Activated effector memory CD4-positive, alpha-beta T cell treated with anti-CD3 and anti-CD28 coated beads, Interleukin-2, amount 50 U/mL, for 16 hours (primary cell): ENCODE measurements around the gene RTRAF.

Experiments used
- DNase-seq: peaks from one replicate; pipeline ENCODE4 v3.0.0-alpha.2; 2020

The RTRAF gene

GRCh38 chr14:51989293-51990234, at the start of gene RTRAF:
Gene RTRAF, plus strand, starts transcription at chr14:51989546. Its CDS starts 94 bp downstream, at chr14:51989640.
- peak; percentile 97 for DNase-seq

DNA sequence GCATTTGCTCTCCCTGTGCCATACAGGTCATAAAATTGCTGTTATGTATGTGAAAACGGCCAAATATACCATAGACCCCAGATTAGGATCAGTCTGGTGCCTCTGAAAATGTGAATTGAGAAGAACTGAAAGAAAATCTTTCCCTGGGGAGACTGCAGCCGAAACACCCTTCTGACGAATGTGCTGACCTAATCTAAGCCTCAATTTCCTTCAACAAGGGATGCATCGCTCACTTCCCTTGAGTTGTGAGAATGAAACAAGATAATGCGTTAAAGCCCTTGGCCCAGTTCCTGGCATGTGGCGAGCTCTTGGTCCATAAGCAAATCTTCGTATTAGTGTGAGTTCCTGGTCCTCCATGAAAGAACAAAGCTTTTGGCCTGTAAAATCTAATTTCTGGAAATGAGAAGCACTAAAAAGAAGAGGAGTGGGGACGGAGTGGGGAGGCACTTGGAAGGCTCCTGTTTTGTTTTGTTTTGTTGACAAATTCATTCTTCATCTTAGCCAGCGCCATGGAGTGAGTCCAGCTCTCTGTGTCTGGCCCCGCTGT, 49.5 kb upstream of the RTRAF start:
- DNase-seq: no peak

DNA sequence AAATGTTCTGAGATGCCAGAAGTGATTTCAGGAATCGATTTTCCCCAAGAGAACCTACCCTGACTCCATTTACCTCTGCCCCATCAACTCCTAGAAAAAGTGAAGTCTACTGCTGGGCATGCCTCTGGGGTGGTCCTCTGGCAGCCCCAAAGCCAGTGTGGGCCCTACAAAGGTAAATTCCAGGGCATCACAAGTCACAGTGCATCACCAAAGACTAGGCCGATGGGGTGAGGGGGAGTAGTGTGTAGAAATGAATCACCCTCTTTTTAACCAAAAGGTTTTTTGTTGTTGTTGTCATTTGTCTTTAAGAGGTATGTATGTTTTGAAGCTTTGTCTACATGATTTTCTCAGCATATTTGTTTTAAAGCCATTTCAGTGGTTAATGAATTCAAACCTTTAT, 46.4 kb upstream of the RTRAF start:
- DNase-seq: no peak

DNA sequence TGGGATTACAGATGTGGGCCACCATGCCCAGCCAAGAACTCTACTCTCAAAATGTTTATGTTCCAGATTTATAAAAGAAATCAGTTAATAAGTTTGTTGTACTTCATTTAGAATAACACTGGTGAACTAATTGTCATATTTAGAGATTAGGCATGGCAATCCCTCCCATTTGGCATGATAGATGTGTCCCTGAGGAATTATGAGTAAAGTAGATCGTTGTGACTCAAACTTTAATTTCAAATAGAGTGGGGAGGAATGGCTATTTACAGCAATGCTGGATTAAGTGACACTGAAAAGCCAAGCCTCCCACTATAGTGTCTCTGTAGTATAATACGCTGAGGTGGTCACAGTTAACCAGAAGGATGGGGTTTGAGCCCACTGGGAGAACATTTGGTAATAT, 39.3 kb upstream of the RTRAF start:
- no peak for DNase-seq

- no peak for DNase-seq
These were observed 37.7 kb upstream of the RTRAF start for GRCh38 chr14:51951656-51952055.

- DNase-seq: no peak
These were observed 35.3 kb upstream of the RTRAF start for GRCh38 chr14:51954031-51954430.

DNA sequence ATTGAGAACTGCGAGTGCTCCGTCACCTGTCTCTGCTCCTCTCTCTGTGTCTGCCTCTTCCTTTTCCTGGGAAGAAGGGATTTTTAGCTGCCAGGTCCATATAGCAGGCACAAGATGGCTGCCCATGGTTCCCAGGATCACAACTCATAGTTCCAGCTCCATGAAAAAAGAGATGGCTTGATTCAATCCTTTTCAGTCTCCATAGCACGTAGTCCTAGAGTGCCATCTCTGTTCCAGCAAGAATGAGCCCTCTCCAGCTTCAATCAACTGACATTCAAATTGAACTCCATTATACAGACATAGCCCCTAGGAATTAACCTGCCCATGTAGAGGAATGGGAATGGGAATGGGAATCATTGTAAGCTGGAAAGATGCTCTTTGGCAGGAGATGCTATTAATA, 34.7 kb upstream of the RTRAF start:
- no peak for DNase-seq

GRCh38 chr14:51957950-51958349, 31.4 kb upstream of the RTRAF start:
- no peak for DNase-seq

- DNase-seq: no peak
These were observed 29.4 kb upstream of the RTRAF start for GRCh38 chr14:51959928-51960327.

GRCh38 chr14:51960866-51961265, 28.5 kb upstream of the RTRAF start:
- no peak for DNase-seq

DNA sequence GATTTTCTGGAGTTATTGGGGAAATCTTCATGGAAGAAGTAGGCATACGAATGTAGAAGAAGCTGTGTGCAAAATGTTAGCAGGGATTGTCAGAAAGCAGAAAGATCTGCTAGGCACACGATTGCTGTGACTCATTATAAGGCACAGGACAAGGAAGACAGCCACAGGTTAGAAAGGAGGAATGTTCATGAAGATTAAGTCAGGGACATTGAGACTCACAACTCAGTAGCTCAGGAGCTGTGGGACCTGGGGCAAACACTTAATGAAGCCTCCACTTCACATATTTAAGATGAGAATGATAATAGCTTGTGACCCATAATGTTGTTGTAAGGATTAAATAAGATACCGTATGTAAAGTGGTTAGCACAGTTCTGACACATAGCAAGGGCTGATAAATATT, 26.6 kb upstream of the RTRAF start:
- no peak for DNase-seq

- DNase-seq: no peak
These were observed 26.1 kb upstream of the RTRAF start for GRCh38 chr14:51963286-51963685.

DNA sequence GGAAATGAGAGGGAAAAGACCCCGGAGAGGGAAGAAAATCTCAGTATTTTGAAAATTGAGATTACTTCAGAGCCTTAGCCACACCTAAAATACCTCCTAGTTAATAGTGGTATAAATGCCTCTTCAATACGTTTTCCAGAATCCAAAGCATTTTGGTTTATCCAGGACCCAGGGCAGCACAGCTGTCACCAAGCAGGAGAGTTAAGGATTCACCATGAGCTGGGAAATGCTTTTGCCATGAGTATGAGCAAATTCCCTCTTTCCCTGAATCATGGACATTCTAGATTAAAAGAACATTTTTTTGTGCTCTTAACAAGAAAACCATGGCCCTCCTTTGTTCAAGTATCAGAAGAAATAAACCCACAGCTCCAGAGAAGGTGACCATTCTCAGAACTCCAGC, 21.8 kb upstream of the RTRAF start:
- DNase-seq: no peak

DNA sequence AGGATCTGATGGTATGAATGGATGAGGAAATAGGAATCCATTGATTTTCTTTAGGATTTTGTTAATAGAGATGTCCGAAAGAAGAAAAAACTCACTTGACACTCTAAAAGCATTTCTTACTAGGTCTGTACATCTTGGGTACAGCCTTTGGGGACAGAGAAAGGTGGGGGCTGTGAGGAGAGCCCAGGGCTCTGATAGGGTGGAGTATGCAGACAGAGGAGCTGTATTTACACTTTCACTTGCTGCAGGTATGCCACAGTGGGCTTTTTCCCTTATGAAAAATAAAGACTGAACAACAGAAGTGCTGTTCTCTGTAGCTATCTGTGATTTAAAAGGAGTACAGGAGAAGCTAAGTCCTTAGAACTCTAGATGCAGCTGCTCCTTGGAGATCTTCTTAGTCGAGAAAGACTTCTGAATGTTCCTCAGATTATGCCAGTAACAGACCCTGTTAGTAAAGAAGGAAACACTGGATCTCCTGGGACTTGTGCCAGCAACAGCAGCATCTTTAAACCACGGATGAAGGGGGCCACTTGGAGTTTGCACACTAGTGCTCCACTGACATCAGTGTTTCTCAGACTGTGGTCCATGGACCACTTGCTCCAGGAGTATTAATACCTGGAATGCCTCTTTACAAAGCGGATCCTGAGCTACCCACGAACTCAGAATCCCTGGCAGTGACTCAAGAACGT, 19.4 kb upstream of the RTRAF start:
- no peak for DNase-seq

DNA sequence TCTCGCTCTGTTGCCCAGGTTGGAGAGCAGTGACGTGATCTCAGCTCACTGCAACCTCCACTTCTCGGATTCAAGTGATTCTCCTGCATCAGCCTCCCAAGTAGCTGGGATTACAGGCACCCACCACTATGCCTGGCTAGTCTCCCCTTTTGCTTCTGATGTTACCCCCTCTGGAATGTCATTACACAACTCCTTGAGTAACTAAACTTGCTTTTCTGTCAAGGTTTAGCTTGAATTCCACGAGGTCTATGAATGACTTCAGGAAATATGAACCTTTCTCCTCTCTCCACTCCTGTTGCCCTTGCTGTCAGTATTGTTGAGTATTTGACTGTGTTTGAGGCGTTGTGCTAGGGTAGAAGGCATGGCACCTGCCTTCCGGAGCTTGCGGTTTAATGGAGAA, 16.8 kb upstream of the RTRAF start:
- DNase-seq: no peak

DNA sequence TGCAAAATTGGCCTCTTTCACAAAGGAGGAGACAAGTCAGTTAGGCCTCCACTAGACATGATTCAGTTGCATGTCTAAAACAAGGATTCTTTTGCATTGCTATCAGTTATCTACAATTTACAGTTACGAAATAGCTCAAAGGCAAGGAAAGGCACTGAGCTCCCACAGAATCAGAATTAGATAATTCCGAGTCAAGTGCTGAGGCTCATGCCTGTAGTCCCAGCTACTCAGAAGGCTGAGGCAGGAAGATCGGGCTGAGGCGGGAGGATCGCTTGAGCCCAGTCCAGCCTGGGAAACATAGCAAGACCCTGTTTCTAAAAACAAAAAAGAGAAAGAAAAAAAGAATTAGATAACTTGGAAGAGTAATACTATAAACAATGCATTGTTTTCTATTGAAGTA, 12.3 kb upstream of the RTRAF start:
- no peak for DNase-seq

- DNase-seq: no peak
These were observed 10.7 kb upstream of the RTRAF start for GRCh38 chr14:51978681-51979085.

DNA sequence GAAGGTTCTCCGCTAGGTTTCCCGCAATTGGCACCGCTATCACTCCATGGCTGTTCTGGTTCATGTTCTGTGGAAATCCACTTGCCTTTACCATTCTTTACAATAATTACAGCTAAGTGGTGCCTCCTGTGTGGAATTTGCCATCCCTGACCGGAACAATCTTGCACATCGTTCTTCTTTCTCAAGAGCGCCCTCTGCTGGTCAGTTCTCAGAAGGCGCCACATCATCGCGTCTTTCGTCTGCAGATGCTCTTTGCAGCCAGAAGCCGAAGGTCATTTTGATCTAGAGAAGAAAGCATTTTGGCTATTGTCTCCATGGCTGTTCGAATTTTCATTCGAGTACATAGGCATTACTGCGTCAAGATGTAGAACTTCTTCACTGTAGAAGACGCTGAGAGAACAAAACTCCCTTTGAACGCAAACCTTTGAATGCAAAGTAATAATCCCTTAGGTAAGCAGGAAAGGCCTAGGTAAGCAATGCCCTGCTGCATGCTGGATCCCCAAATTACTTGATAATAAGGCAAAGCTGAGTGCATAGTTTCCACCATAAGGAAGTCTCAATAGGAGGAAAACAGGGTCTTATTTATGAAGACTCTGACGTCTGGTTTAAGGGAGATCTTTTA, 10.1 kb upstream of the RTRAF start:
- DNase-seq: peak; percentile 92

DNA sequence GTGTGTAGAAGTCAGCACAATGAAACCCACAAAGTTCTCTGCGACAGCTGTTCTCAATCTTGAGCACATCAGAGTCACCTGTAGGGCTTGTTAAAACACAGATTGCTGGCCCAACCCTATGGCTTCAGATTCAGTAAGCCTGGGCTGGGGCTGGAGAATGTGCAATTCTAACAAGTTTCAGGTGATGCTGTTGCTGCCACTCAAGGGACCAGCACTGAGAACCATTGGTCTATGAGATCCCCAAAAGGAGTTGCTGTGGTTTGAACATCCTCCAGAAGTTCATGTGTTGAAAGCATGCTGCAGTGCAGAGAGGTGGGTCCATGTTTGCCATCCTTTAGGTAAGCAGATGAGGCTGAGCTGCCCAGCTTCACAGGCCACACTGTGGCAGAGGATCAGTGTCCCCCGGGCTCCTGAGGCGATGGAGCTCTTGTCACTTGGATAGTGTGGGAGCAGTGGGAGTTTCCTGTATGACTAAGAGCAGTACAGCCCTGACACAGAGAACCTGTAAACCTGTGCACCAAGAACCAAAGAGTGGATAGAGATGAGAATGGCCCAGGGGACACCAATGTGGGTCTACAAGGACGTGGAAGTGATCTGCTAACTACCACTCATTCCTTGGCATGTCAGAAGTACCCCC, 8.0 kb upstream of the RTRAF start:
- DNase-seq: no peak

DNA sequence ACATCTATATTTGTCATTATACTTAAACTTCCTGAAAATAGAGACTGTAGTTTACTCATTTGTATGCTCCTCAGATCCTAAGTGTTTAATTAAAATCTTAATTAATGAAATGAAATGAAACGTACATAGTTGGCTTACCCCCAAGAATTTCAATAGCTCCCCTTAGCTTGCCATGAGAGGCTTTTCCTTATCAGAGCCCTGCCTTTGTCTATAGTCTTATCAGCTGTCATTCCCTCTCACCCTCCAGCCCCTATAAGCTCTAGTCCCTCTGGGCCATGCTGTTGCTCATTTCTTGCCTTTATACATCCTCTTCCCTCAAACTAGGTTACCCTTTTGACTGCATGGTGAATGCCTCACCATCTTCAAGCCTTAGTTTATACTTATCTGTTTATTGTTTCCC, 1.1 kb upstream of the RTRAF start:
- DNase-seq: no peak

DNA sequence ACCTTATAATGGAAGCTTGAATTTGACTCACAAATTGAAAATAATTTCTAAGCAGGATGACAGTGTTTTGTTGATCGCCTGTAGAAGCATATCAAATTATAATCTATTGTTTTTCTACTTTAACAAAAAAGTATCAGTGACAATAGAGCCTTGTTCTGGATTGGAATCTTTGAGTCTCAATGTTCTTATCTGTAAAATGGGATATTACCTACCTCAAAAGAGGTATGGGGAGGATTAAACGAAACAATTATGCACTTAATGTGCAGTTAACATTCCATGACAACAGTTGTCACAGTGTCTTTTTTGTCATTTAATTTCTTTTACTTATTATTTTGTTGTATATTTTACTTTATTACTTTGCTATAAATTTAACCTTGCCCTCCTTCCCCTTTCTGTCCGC, 1.1 kb downstream of the RTRAF start:
- no peak for DNase-seq

DNA sequence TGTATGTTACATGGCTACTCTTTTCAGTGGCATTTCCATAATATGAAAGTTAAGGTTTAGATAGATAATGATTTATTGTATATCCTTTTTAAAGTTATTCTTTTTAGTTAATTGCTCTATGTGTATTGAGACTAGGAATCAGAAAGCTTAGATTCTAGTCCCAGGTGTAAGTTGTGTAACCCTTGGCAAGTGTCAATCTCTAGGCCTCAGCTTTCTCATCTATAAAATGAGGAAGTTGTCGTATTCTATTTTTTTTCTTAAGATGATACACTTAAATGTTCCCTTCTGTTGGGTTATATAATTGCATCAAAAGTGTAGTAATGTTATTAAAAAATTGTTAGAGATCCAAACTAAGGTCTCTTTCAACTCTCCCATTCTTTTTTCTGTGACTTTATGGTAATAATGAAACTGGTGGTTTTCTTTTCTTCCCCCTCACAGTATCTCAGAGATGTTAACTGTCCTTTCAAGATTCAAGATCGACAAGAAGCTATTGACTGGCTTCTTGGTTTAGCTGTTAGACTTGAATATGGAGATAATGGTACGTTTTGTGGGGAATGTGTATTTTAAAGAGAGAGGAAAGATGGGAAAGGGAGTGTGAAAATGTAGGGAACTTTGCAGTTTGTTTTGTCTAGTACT, 4.1 kb downstream of the RTRAF start:
- no peak for DNase-seq
